Measurements from ENCODE around the gene ARHGAP28. TPM values are rescaled to one million over a fixed set of nuclear protein-coding genes. Genes with fewer than 3 reads are reported as not detected.

Gene ARHGAP28
- total RNA-seq, 1 experiment from 2014 or later = 9.2 TPM

DNA sequence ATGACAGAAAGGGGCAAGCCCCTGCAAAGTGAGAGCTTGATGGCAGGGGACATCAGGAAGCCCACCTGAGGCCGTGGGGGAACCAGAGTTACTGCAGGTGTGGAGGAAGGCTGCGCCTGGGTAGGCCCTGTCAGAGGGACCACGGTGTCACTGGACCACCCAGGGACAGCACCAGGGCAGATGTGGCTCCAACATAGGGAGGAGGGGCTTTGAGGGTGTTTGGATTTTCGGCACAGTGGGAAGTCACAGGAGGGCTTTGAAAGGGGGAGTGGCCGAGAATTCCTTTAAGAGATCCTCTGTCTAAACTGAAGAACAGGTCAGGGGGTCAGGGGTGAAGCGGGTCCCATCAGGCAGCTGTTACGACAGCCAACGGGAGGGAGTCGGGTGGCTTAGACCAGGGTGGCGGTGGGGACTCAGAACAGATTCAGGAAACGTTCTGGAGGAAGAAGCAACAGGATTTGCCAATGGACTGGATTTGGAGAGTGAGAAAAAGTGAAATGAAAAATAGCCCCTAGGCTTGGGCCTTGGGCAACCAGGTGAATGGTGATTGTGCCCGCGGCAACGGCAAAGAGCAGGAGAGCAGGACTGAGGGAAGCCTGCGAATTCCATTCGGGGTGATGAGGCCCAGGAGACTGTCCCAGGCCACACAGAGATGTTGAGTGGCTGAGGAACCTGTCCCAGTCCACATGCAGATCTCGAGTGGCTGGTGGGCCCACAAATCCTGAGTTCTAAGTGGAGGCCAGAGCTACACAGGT is 222.0 kb downstream of the ARHGAP28 start:
- no peak for DNase-seq
- peaks cover 30 to 65% (median 51%) of the 10 kb centered on the region in 3 experiments for H3K36me3 Mint-ChIP-seq (ENCODE audit: insufficient read depth in 1 of 3, low read depth in 3 of 3)
- no CpG with 5 or more reads among the region's 17 CpGs for WGBS (ENCODE audit: extremely low coverage, insufficient read length, low lambda C conversion rate)

More for the DNA sequence above, 222.0 kb downstream of the ARHGAP28 start:
- Histone ChIP-seq H3K56ac (ENCODE audit: insufficient read length, low read depth, low read length) (no peak overlapping the region), H3K4me2 (ENCODE audit: insufficient read depth, insufficient read length, low read length) (no peak overlapping the region), H2AK5ac (ENCODE audit: insufficient read length, low read length) (no peak overlapping the region), H3K4me1 (ENCODE audit: insufficient read depth, low read length) (no peaks in the 10 kb centered on the region), H2BK120ac (ENCODE audit: low read depth, low read length, poor library complexity, severe bottlenecking) (no peak overlapping the region), H3K14ac (ENCODE audit: insufficient read depth, low read length) (no peak overlapping the region), H3K79me1 (ENCODE audit: insufficient read depth, low read depth, low read length, poor library complexity, severe bottlenecking) (no peaks in the 10 kb centered on the region), H3K79me2 (ENCODE audit: insufficient read depth, low read length) (no peaks in the 10 kb centered on the region), H3K18ac (ENCODE audit: insufficient read length, low read depth, low read length) (no peak overlapping the region), H2BK12ac (ENCODE audit: insufficient read length, low read depth, low read length) (no peak overlapping the region), H3K23me2 (ENCODE audit: insufficient read length, low read depth, low read length, poor library complexity, severe bottlenecking) (no peaks in the 10 kb centered on the region), H2BK20ac (ENCODE audit: low read depth, low read length, poor library complexity, severe bottlenecking) (no peak overlapping the region), H3K23ac (ENCODE audit: insufficient read length, low read depth, low read length) (no peak overlapping the region), H2BK15ac (ENCODE audit: low read depth, low read length) (no peak overlapping the region), H3K27me3 (ENCODE audit: insufficient read depth, low read length) (no peaks in the 10 kb centered on the region), H3K9ac (ENCODE audit: extremely low read depth, insufficient read length, low read length) (no peak overlapping the region), H3K27ac (ENCODE audit: insufficient read length, low read depth, low read length) (no peak overlapping the region), H3T11ph (ENCODE audit: low read length) (no peak overlapping the region), H2BK5ac (ENCODE audit: insufficient read length, low read length) (no peak overlapping the region), H4K5ac (ENCODE audit: insufficient read length, low read depth, low read length) (no peak overlapping the region), H4K91ac (ENCODE audit: insufficient read length, low read depth, low read length) (no peak overlapping the region), H4K8ac (replicated peaks; ENCODE audit: insufficient read length, low read depth, low read length) (no peak overlapping the region), H3K9me3 (ENCODE audit: control insufficient read depth, low read depth, low read length) (no peaks in the 10 kb centered on the region), H3K4ac (ENCODE audit: low read depth, low read length) (no peak overlapping the region), H4K20me1 (ENCODE audit: control insufficient read depth, insufficient read depth, insufficient read length) (no peaks in the 10 kb centered on the region), H2AFZ (ENCODE audit: low read length) (no peak overlapping the region)
- H3K4me1 Mint-ChIP-seq = peaks cover 7 to 11% of the 10 kb centered on the region in 2 experiments
- no peak overlapping the region for H3K4me3 Mint-ChIP-seq
- peak overlapping the region in 2 of 3 experiments; percentile 23 to 72; a peak in 3 of 7 replicates for H3K27ac Mint-ChIP-seq
- no peaks in the 10 kb centered on the region; the same call in 1 of the 2 replicates for H3K27me3 Mint-ChIP-seq (ENCODE audit: low read depth)
- no peaks in the 10 kb centered on the region for H3K9me3 Mint-ChIP-seq
- TF ChIP-seq, protein P1, sequence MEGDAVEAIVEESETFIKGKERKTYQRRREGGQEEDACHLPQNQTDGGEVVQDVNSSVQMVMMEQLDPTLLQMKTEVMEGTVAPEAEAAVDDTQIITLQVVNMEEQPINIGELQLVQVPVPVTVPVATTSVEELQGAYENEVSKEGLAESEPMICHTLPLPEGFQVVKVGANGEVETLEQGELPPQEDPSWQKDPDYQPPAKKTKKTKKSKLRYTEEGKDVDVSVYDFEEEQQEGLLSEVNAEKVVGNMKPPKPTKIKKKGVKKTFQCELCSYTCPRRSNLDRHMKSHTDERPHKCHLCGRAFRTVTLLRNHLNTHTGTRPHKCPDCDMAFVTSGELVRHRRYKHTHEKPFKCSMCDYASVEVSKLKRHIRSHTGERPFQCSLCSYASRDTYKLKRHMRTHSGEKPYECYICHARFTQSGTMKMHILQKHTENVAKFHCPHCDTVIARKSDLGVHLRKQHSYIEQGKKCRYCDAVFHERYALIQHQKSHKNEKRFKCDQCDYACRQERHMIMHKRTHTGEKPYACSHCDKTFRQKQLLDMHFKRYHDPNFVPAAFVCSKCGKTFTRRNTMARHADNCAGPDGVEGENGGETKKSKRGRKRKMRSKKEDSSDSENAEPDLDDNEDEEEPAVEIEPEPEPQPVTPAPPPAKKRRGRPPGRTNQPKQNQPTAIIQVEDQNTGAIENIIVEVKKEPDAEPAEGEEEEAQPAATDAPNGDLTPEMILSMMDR (conservative IDR thresholded peaks at IDR 0.05) = no peak
